Neuron (in vitro differentiated cells): ENCODE measurements around the gene SH2D3A.

Experiments used
- H2AFZ ChIP-seq: one replicate; pipeline ENCODE4 v1.6.1; 2013; ENCODE audit warnings: low read depth, mild to moderate bottlenecking, inconsistent platforms, low read length, moderate library complexity
- H3K27me3 ChIP-seq: one replicate; pipeline ENCODE4 v1.6.1; 2013; ENCODE audit warnings: low read length; ENCODE audit not compliant: insufficient read depth
- H3K36me3 ChIP-seq: one replicate; pipeline ENCODE4 v1.6.1; 2013; ENCODE audit warnings: low read length; ENCODE audit not compliant: insufficient read depth
- H3K4me1 ChIP-seq: one replicate; pipeline ENCODE4 v1.6.1; 2013; ENCODE audit warnings: low read length; ENCODE audit not compliant: insufficient read depth
- H3K4me3 ChIP-seq: 2 replicates; pipeline ENCODE4 v1.5.1; 2013; ENCODE audit warnings: mild to moderate bottlenecking, low read length, moderate library complexity
- H3K9me3 ChIP-seq: one replicate; pipeline ENCODE4 v1.6.1; 2013; ENCODE audit warnings: low read length

Gene SH2D3A

GRCh38 chr19:6724631-6725492 is 42.4 kb downstream of the SH2D3A start:
- H3K4me3 ChIP-seq = no peak overlapping the region
- no peak overlapping the region for H2AFZ ChIP-seq
- H3K27me3 ChIP-seq = no peaks in the 10 kb centered on the region
- no peaks in the 10 kb centered on the region for H3K9me3 ChIP-seq
- H3K4me1 ChIP-seq = no peaks in the 10 kb centered on the region
- no peaks in the 10 kb centered on the region for H3K36me3 ChIP-seq

GRCh38 chr19:6723738-6724137 is 43.5 kb downstream of the SH2D3A start:
- H3K27me3 ChIP-seq = no peaks in the 10 kb centered on the region
- H2AFZ ChIP-seq = no peak overlapping the region

GRCh38 chr19:6723108-6723618 is 44.1 kb downstream of the SH2D3A start:
- H3K27me3 ChIP-seq = no peaks in the 10 kb centered on the region
- H3K4me3 ChIP-seq = no peak overlapping the region
- no peaks in the 10 kb centered on the region for H3K36me3 ChIP-seq
- H3K9me3 ChIP-seq = no peaks in the 10 kb centered on the region
- H2AFZ ChIP-seq = no peak overlapping the region
- H3K4me1 ChIP-seq = no peaks in the 10 kb centered on the region

More at GRCh38 chr19:6723738-6724137, 43.5 kb downstream of the SH2D3A start:
- Histone ChIP-seq H3K4me1 (no peaks in the 10 kb centered on the region), H3K4me3 (no peak overlapping the region), H3K36me3 (no peaks in the 10 kb centered on the region), H3K9me3 (no peaks in the 10 kb centered on the region)

GRCh38 chr19:6721773-6722172 is 45.5 kb downstream of the SH2D3A start:
- Histone ChIP-seq H2AFZ (no peak overlapping the region), H3K36me3 (no peaks in the 10 kb centered on the region), H3K27me3 (no peaks in the 10 kb centered on the region), H3K4me3 (no peak overlapping the region), H3K4me1 (no peaks in the 10 kb centered on the region), H3K9me3 (no peaks in the 10 kb centered on the region)

GRCh38 chr19:6721138-6721474 is 46.1 kb downstream of the SH2D3A start:
- H3K4me3 ChIP-seq = no peak overlapping the region
- H3K36me3 ChIP-seq = no peaks in the 10 kb centered on the region
- no peak overlapping the region for H2AFZ ChIP-seq
- H3K27me3 ChIP-seq = no peaks in the 10 kb centered on the region
- no peaks in the 10 kb centered on the region for H3K9me3 ChIP-seq
- no peaks in the 10 kb centered on the region for H3K4me1 ChIP-seq

GRCh38 chr19:6720369-6721137 is 46.7 kb downstream of the SH2D3A start, which contains the start of gene C3:
Gene C3 (minus strand): TSS chr19:6720650. CDS start chr19:6720589, 61 bp downstream.
- Histone ChIP-seq H3K36me3 (no peaks in the 10 kb centered on the region), H3K27me3 (no peaks in the 10 kb centered on the region), H3K4me1 (no peaks in the 10 kb centered on the region), H3K9me3 (no peaks in the 10 kb centered on the region), H2AFZ (no peak within 1 kb of the TSS), H3K4me3 (no peak within 1 kb of the TSS)

GRCh38 chr19:6719992-6720368 is 47.3 kb downstream of the SH2D3A start:
- Histone ChIP-seq H3K4me3 (no peak overlapping the region), H3K36me3 (no peaks in the 10 kb centered on the region), H2AFZ (no peak overlapping the region), H3K9me3 (no peaks in the 10 kb centered on the region), H3K4me1 (no peaks in the 10 kb centered on the region), H3K27me3 (no peaks in the 10 kb centered on the region)

- no peaks in the 10 kb centered on the region for H3K9me3 ChIP-seq
- no peak overlapping the region for H2AFZ ChIP-seq
- no peak overlapping the region for H3K4me3 ChIP-seq
- no peaks in the 10 kb centered on the region for H3K4me1 ChIP-seq
- no peaks in the 10 kb centered on the region for H3K36me3 ChIP-seq
- H3K27me3 ChIP-seq = no peaks in the 10 kb centered on the region
These were observed 47.7 kb downstream of the SH2D3A start for GRCh38 chr19:6719540-6719861.

- Histone ChIP-seq H2AFZ (no peak overlapping the region), H3K36me3 (no peaks in the 10 kb centered on the region), H3K9me3 (no peaks in the 10 kb centered on the region), H3K27me3 (no peaks in the 10 kb centered on the region), H3K4me3 (no peak overlapping the region), H3K4me1 (no peaks in the 10 kb centered on the region)
These were observed 48.3 kb downstream of the SH2D3A start for GRCh38 chr19:6718741-6719539.

- no peaks in the 10 kb centered on the region for H3K9me3 ChIP-seq
- no peaks in the 10 kb centered on the region for H3K27me3 ChIP-seq
These were observed 49.0 kb downstream of the SH2D3A start for GRCh38 chr19:6718111-6718740.

GRCh38 chr19:6717441-6717971 is 49.7 kb downstream of the SH2D3A start:
- H3K4me1 ChIP-seq = no peaks in the 10 kb centered on the region
- peaks cover under 1% of the 10 kb centered on the region for H3K27me3 ChIP-seq
- no peak overlapping the region for H3K4me3 ChIP-seq
- H3K36me3 ChIP-seq = no peaks in the 10 kb centered on the region
- no peak overlapping the region for H2AFZ ChIP-seq
- H3K9me3 ChIP-seq = peaks cover 3% of the 10 kb centered on the region

More at GRCh38 chr19:6718111-6718740, 49.0 kb downstream of the SH2D3A start:
- Histone ChIP-seq H3K4me3 (no peak overlapping the region), H2AFZ (no peak overlapping the region), H3K36me3 (no peaks in the 10 kb centered on the region), H3K4me1 (no peaks in the 10 kb centered on the region)

GRCh38 chr19:6717036-6717435 is 50.2 kb downstream of the SH2D3A start:
- peaks cover 5% of the 10 kb centered on the region for H3K27me3 ChIP-seq
- H3K4me1 ChIP-seq = no peaks in the 10 kb centered on the region
- H3K4me3 ChIP-seq = no peak overlapping the region
- no peaks in the 10 kb centered on the region for H3K36me3 ChIP-seq
- H3K9me3 ChIP-seq = peaks cover 3% of the 10 kb centered on the region
- H2AFZ ChIP-seq = no peak overlapping the region
